WTC11 (cell line): ENCODE data around the gene MEGF9. TPM values are rescaled to one million over a fixed set of nuclear protein-coding genes. Genes with fewer than 3 reads are reported as not detected.
"Not testable (repeated sequence)": the region's sequence is repeated elsewhere in the genome, so short reads cannot be mapped to it uniquely, and the experiment has no call there.

Experiments used
- ATAC-seq: fragments of 200-7000 bp; cut with Tn5 transposase; 2 replicates; pipeline ENCODE4 v1.10.0; 2021; ENCODE audit warnings: mild to moderate bottlenecking, moderate library complexity
- CTCF ChIA-PET: fragments of 300-600 bp; sonication (Branson Sonifier 250); formaldehyde crosslinking; loops from one replicate; lab custom pipeline; 2021; ENCODE audit warnings: antibody characterized with exemption; lab: Charles Lee
- POLR2A ChIA-PET: fragments of 350-600 bp; sonication (Branson Sonifier 250); formaldehyde crosslinking; loops from one replicate; lab custom pipeline; 2021; ENCODE audit warnings: antibody characterized with exemption; lab: Charles Lee
- DNase-seq: peaks from one replicate; pipeline ENCODE4 v3.0.0; 2021; ENCODE audit warnings: low spot score
- H3K27ac Mint-ChIP-seq: 2 replicates; pipeline ENCODE4 v1.8.0; 2021; ENCODE audit warnings: mixed read lengths
- H3K27me3 Mint-ChIP-seq: 2 replicates; pipeline ENCODE4 v1.8.0; 2021; ENCODE audit warnings: low read depth, mild to moderate bottlenecking, moderate library complexity, mixed read lengths
- H3K36me3 Mint-ChIP-seq: 2 replicates; pipeline ENCODE4 v1.8.0; 2021; ENCODE audit warnings: mixed read lengths
- H3K4me1 Mint-ChIP-seq: 2 replicates; pipeline ENCODE4 v1.8.0; 2022; ENCODE audit warnings: mixed read lengths
- H3K4me3 Mint-ChIP-seq: 2 replicates; pipeline ENCODE4 v1.8.0; 2021; ENCODE audit warnings: mild to moderate bottlenecking, moderate library complexity, mixed read lengths
- H3K9me3 Mint-ChIP-seq: 2 replicates; pipeline ENCODE4 v1.8.0; 2021; ENCODE audit warnings: mixed read lengths
- ATF1 ChIP-seq: sonication (generic); formaldehyde crosslinking; IDR thresholded peaks from 2 replicates; pipeline ENCODE4 v1.8.1; 2023; ENCODE audit warnings: mild to moderate bottlenecking, moderate library complexity, missing genetic modification reagents
- ATF3 ChIP-seq: sonication (generic); formaldehyde crosslinking; conservative IDR thresholded peaks from 2 replicates; pipeline ENCODE4 v1.8.1; 2022; ENCODE audit warnings: mild to moderate bottlenecking, missing genetic modification reagents
- CREM ChIP-seq: sonication (generic); formaldehyde crosslinking; IDR thresholded peaks from 2 replicates; pipeline ENCODE4 v1.8.1; 2022; ENCODE audit warnings: mild to moderate bottlenecking, missing genetic modification reagents, moderate library complexity
- E2F1 ChIP-seq: sonication (generic); formaldehyde crosslinking; IDR thresholded peaks from 2 replicates; pipeline ENCODE4 v1.8.0; 2022; ENCODE audit warnings: mild to moderate bottlenecking, missing genetic modification reagents
- FOXJ3 ChIP-seq: sonication (generic); formaldehyde crosslinking; IDR thresholded peaks from 2 replicates; pipeline ENCODE4 v1.9.0; 2021; ENCODE audit warnings: missing genetic modification reagents, mild to moderate bottlenecking, borderline replicate concordance
- FOXP1 ChIP-seq: sonication (generic); formaldehyde crosslinking; IDR thresholded peaks from 2 replicates; pipeline ENCODE4 v1.8.0; 2022; ENCODE audit warnings: missing genetic modification reagents, mild to moderate bottlenecking, moderate library complexity, borderline replicate concordance
- NFATC4 ChIP-seq: fragments of 250-450 bp; sonication (Bioruptor Pico); IDR thresholded peaks from 2 replicates; pipeline ENCODE4 v1.9.0; 2021; ENCODE audit warnings: mild to moderate bottlenecking
- RORB ChIP-seq: fragments of 250-450 bp; sonication (Bioruptor Pico); IDR thresholded peaks from 2 replicates; pipeline ENCODE4 v1.9.0; 2021; ENCODE audit warnings: mild to moderate bottlenecking
- STAT6 ChIP-seq: sonication (generic); formaldehyde crosslinking; conservative IDR thresholded peaks from 2 replicates; pipeline ENCODE4 v1.8.1; 2023; ENCODE audit warnings: mild to moderate bottlenecking, low read depth, missing genetic modification reagents, moderate library complexity
- TCF7 ChIP-seq: sonication (generic); formaldehyde crosslinking; IDR thresholded peaks from 2 replicates; pipeline ENCODE4 v1.8.0; 2022; ENCODE audit warnings: mild to moderate bottlenecking, low read depth, missing genetic modification reagents, moderate library complexity
- ZBTB21 ChIP-seq: sonication (generic); formaldehyde crosslinking; IDR thresholded peaks from 2 replicates; pipeline ENCODE4 v1.8.1; 2023; ENCODE audit warnings: mild to moderate bottlenecking, missing genetic modification reagents, borderline replicate concordance
- ZNF121 ChIP-seq: sonication (generic); formaldehyde crosslinking; IDR thresholded peaks from 2 replicates; pipeline ENCODE4 v1.8.0; 2023; ENCODE audit warnings: missing genetic modification reagents
- ZNF219 ChIP-seq: sonication (generic); formaldehyde crosslinking; IDR thresholded peaks from 2 replicates; pipeline ENCODE4 v1.8.0; 2023; ENCODE audit warnings: missing genetic modification reagents, mild to moderate bottlenecking, borderline replicate concordance
- ZNF396 ChIP-seq: fragments of 250-450 bp; sonication (Bioruptor Pico); IDR thresholded peaks from 2 replicates; pipeline ENCODE4 v1.8.0; 2021; ENCODE audit warnings: mild to moderate bottlenecking, moderate library complexity, borderline replicate concordance
- ZNF425 ChIP-seq: fragments of 250-450 bp; sonication (Bioruptor Pico); conservative IDR thresholded peaks from 2 replicates; pipeline ENCODE4 v1.9.0; 2021; ENCODE audit warnings: mild to moderate bottlenecking
- ZNF671 ChIP-seq: fragments of 250-450 bp; sonication (Bioruptor Pico); IDR thresholded peaks from 2 replicates; pipeline ENCODE4 v1.8.0; 2021; ENCODE audit warnings: mild to moderate bottlenecking
- total RNA-seq: library from RNA; stranded (reverse); gene quantifications from 3 replicates; pipeline ENCODE4 v1.2.3, GENCODE V29; 2021
- TF ChIP-seq, protein P1 (sequence below): sonication (generic); formaldehyde crosslinking; IDR thresholded peaks from 2 replicates; pipeline ENCODE4 v1.8.1; 2023; ENCODE audit warnings: mild to moderate bottlenecking, moderate library complexity, missing genetic modification reagents
- TF ChIP-seq, protein P2 (sequence below): sonication (generic); formaldehyde crosslinking; IDR thresholded peaks from 2 replicates; pipeline ENCODE4 v1.8.1; 2022; ENCODE audit warnings: low read depth, missing genetic modification reagents, borderline replicate concordance
- TF ChIP-seq, protein P3 (sequence below): fragments of 250-450 bp; sonication (Bioruptor Pico); IDR thresholded peaks from 2 replicates; pipeline ENCODE4 v1.9.0; 2021; ENCODE audit warnings: mild to moderate bottlenecking

Gene MEGF9
- total RNA-seq, 1 experiment from 2014 or later, result 0.92 TPM

DNA sequence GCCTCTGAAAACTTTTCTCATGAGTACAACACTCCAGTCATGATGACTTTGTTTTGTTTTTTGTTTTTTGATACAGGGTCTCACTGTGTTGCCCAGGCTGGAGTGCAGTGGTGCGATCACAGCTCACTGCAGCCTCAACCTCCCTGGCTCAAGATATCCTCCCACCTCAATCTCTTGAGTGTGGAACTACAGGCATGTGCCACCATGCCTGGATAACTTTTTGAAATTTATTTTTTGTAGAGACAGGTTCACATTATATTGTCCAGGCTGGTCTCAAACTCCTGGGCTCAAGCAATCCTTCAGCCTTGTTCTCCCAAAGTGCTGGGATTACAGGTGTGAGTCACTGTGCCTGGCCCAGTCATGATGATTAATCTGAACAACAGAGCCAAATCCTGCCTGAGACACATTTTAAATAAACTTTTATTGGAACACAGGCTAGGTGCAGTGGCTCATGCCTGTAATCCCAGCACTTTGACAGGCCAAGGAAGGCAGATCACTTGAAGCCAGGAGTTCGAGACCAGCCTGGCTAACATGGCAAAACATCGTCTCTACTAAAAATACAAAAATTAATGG lies 85.3 kb downstream of the MEGF9 start:
- not testable (repeated sequence) for H3K4me1 Mint-ChIP-seq, H3K4me3 Mint-ChIP-seq, H3K36me3 Mint-ChIP-seq
- TF ChIP-seq ZNF121 (CRISPR knock-in tag), result peak; percentile 57
- TF ChIP-seq, all 79 proteins: peak for 1; not testable (repeated sequence) for 78
- H3K9me3 Mint-ChIP-seq, H3K27ac Mint-ChIP-seq, DNase-seq, ATAC-seq, POLR2A ChIA-PET: not testable (repeated sequence)
- peaks cover 12% of the 10 kb centered on the region for H3K27me3 Mint-ChIP-seq
- CTCF ChIA-PET, result interaction anchor here (1.0 kb wide), 1 partner anchor 431 kb away, joined by 3 read pairs; no protein-coding TSS in a partner anchor

GRCh38 chr9:120628207-120628924 lies 85.9 kb downstream of the MEGF9 start:
- POLR2A ChIA-PET, result no interaction called here
- DNase-seq (no peak), ATAC-seq (no peak)
- Mint-ChIP-seq H3K4me3 (no peak overlapping the region), H3K27ac (no peak overlapping the region), H3K9me3 (no peaks in the 10 kb centered on the region), H3K27me3 (peaks cover 10% of the 10 kb centered on the region), H3K4me1 (peaks cover 5% of the 10 kb centered on the region; the same call in 1 of the 2 replicates), H3K36me3 (no peaks in the 10 kb centered on the region)
- CTCF ChIA-PET, result interaction anchor here (0.9 to 1.0 kb wide), 2 partner anchors 8 to 432 kb away, joined by 3 to 4 read pairs; no protein-coding TSS in a partner anchor
- TF ChIP-seq ATF1 (CRISPR knock-in tag) (no peak), TCF7 (no peak), ZBTB21 (CRISPR knock-in tag) (no peak), E2F1 (CRISPR knock-in tag) (no peak), CREM (CRISPR knock-in tag) (no peak), ATF3 (CRISPR knock-in tag) (no peak), ZNF396 (CRISPR knock-in tag) (no peak), STAT6 (CRISPR knock-in tag) (no peak), ZNF671 (no peak), ZNF425 (CRISPR knock-in tag) (no peak), NFATC4 (no peak), RORB (CRISPR knock-in tag) (no peak), FOXP1 (CRISPR knock-in tag) (no peak), ZNF219 (CRISPR knock-in tag) (no peak), FOXJ3 (CRISPR knock-in tag) (no peak)
- TF ChIP-seq, protein P1, sequence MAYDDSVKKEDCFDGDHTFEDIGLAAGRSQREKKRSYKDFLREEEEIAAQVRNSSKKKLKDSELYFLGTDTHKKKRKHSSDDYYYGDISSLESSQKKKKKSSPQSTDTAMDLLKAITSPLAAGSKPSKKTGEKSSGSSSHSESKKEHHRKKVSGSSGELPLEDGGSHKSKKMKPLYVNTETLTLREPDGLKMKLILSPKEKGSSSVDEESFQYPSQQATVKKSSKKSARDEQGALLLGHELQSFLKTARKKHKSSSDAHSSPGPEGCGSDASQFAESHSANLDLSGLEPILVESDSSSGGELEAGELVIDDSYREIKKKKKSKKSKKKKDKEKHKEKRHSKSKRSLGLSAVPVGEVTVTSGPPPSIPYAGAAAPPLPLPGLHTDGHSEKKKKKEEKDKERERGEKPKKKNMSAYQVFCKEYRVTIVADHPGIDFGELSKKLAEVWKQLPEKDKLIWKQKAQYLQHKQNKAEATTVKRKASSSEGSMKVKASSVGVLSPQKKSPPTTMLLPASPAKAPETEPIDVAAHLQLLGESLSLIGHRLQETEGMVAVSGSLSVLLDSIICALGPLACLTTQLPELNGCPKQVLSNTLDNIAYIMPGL (CRISPR knock-in tag), result no peak
- TF ChIP-seq, protein P2, sequence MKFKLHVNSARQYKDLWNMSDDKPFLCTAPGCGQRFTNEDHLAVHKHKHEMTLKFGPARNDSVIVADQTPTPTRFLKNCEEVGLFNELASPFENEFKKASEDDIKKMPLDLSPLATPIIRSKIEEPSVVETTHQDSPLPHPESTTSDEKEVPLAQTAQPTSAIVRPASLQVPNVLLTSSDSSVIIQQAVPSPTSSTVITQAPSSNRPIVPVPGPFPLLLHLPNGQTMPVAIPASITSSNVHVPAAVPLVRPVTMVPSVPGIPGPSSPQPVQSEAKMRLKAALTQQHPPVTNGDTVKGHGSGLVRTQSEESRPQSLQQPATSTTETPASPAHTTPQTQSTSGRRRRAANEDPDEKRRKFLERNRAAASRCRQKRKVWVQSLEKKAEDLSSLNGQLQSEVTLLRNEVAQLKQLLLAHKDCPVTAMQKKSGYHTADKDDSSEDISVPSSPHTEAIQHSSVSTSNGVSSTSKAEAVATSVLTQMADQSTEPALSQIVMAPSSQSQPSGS (CRISPR knock-in tag), result no peak
- TF ChIP-seq, protein P3, sequence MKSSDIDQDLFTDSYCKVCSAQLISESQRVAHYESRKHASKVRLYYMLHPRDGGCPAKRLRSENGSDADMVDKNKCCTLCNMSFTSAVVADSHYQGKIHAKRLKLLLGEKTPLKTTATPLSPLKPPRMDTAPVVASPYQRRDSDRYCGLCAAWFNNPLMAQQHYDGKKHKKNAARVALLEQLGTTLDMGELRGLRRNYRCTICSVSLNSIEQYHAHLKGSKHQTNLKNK (CRISPR knock-in tag), result no peak
